HG02973 (cell line): ENCODE data around the gene PRKAG3.

Experiments
- ATAC-seq: cut with Tn5 transposase; IDR thresholded peaks from one replicate; pipeline ENCODE4 v1.9.1; 2021; ENCODE audit warnings: moderate library complexity; ENCODE audit not compliant: unreplicated experiment

The PRKAG3 gene

GRCh38 chr2:218831378-218831990, at the start of gene PRKAG3:
PRKAG3 (minus strand) TSS chr2:218831803.
- no peak for ATAC-seq

- no peak for ATAC-seq
These were observed 49.4 kb upstream of the PRKAG3 start for GRCh38 chr2:218880859-218881594.

- peak; percentile 49 for ATAC-seq
These were observed 48.7 kb upstream of the PRKAG3 start, which contains the start of gene WNT10A for GRCh38 chr2:218880102-218880858. WNT10A (plus strand) TSS chr2:218880852; CDS start chr2:218880996, 144 bp downstream.

- no peak for ATAC-seq
These were observed 48.1 kb upstream of the PRKAG3 start for GRCh38 chr2:218879776-218880101.

- no peak for ATAC-seq
These were observed 47.5 kb upstream of the PRKAG3 start for GRCh38 chr2:218878926-218879761.

- no peak for ATAC-seq
These were observed 46.9 kb upstream of the PRKAG3 start for GRCh38 chr2:218878486-218878885.

- no peak for ATAC-seq
These were observed 46.3 kb upstream of the PRKAG3 start for GRCh38 chr2:218877891-218878290.

GRCh38 chr2:218877331-218877730, 45.7 kb upstream of the PRKAG3 start:
- ATAC-seq = no peak

- ATAC-seq = no peak
These were observed 45.1 kb upstream of the PRKAG3 start for GRCh38 chr2:218876562-218877219.

- no peak for ATAC-seq
These were observed 44.2 kb upstream of the PRKAG3 start for GRCh38 chr2:218875692-218876246.

GRCh38 chr2:218873359-218874194, 42.0 kb upstream of the PRKAG3 start:
- no peak for ATAC-seq

- ATAC-seq = no peak
These were observed 41.2 kb upstream of the PRKAG3 start for GRCh38 chr2:218872645-218873358.

- ATAC-seq = no peak
These were observed 40.0 kb upstream of the PRKAG3 start for GRCh38 chr2:218871345-218872302.

- no peak for ATAC-seq
These were observed 39.4 kb upstream of the PRKAG3 start for GRCh38 chr2:218870984-218871344.

GRCh38 chr2:218869064-218869463, 37.5 kb upstream of the PRKAG3 start:
- no peak for ATAC-seq

GRCh38 chr2:218867900-218868299, 36.3 kb upstream of the PRKAG3 start:
- no peak for ATAC-seq

GRCh38 chr2:218865999-218866398, 34.4 kb upstream of the PRKAG3 start:
- no peak for ATAC-seq

- ATAC-seq = no peak
These were observed 33.8 kb upstream of the PRKAG3 start for GRCh38 chr2:218865396-218865795.
